Psoas muscle (tissue), 8 donors: ENCODE results near the gene FYN. TPM values are rescaled to one million over a fixed set of nuclear protein-coding genes. Genes with fewer than 3 reads are reported as not detected.

Experiments used
- ATAC-seq, 4 donors: fragments of 200-7000 bp; cut with Tn5 transposase; one replicate each; pipeline ENCODE4 v1.9.1; 2020; ENCODE audit warnings: moderate library complexity in 3 of 4, mild to moderate bottlenecking in 2 of 4
- DNase-seq, 2 donors: peaks; one replicate each; pipeline ENCODE4 v3.0.0-alpha.2; 2020
- H3K27ac ChIP-seq: fragments of 200-600 bp; one replicate; pipeline ENCODE4 v1.8.0; 2022
- H3K27me3 ChIP-seq, 3 donors: fragments of 200-600 bp in 1 of 3; one replicate each; pipeline versions ENCODE4 v1.6.1 to v1.8.0; 2013 to 2022; ENCODE audit warnings: low read length in 2 of 3, mild to moderate bottlenecking in 2 of 3, moderate library complexity in 1 of 3; ENCODE audit not compliant: insufficient read depth in 3 of 3
- H3K36me3 ChIP-seq, 2 donors: fragments of 200-600 bp in 1 of 2; one replicate each; pipeline versions ENCODE4 v1.6.1 to v1.8.0; 2013 to 2022; ENCODE audit warnings: low read depth in 1 of 2, mild to moderate bottlenecking in 1 of 2, moderate library complexity in 1 of 2; ENCODE audit not compliant: insufficient read depth in 1 of 2
- H3K4me1 ChIP-seq: fragments of 200-600 bp; one replicate; pipeline ENCODE4 v1.8.0; 2022
- H3K4me3 ChIP-seq: fragments of 200-600 bp; one replicate; pipeline ENCODE4 v1.8.0; 2022; ENCODE audit warnings: mild to moderate bottlenecking
- H3K9me3 ChIP-seq: fragments of 200-600 bp; one replicate; pipeline ENCODE4 v1.8.0; 2022
- CTCF ChIP-seq: fragments of 200-600 bp; IDR thresholded peaks from one replicate; pipeline ENCODE4 v1.8.0; 2022; ENCODE audit warnings: antibody characterized with exemption
- WGBS, 3 donors: extraction: QIAGEN DNeasy Blood & Tissue Kit; methylation state at CpG; one replicate each; pipeline versions ENCODE4 v1.1.6 to v1.1.7; 2013; 5-methylcytosine and 5-hydroxymethylcytosine counted together
- intact Hi-C, 2 donors: fragments of 100-400 bp; cut with DNase I; formaldehyde crosslinking; loops; one replicate each; pipeline versions ENCODE4 v1.11.0 to v1.14.2; 2022
- polyA plus RNA-seq, 3 donors: library from polyadenylated mRNA; stranded (reverse); fragments of 200-250 nt; gene quantifications; one replicate each; pipeline ENCODE4 v1.2.3, GENCODE V29; 2013
- total RNA-seq, 4 donors: library from RNA; stranded (reverse); fragmentation: NEBNext Ultra II Directional in 2 of 4; extraction: Animal tissue kit (Norgen Biotek cat#: 25700) in 2 of 4; gene quantifications; one replicate each; pipeline versions ENCODE4 v1.2.1 to v1.2.4, GENCODE V29; 2021 to 2023
- donor health status: healthy with polysubstance abuse.
- donor health status: DM: no; HTN: no; CAD: no; lungs with moderate emphysema.
- donor health status: Bipolar disorder and iron deficiency.
- donor health status: healthy.
- donor health status: DM: yes; HTN: yes; CAD: no.
- donor health status: DM: no; HTN: no; CAD: no.
- donor health status: DM: no; HTN: no; CAD: no.
- donor health status: DM: yes; HTN: yes; CAD: no.

The FYN gene
- total and polyA plus RNA-seq, 7 donors: 7.1 to 27.8 (median 12.3) TPM

GRCh38 chr6:111804627-111805235 lies 68.5 kb downstream of the FYN start:
- ATAC-seq (peak in 3 of 4 donors; percentile 47 to 54 (median 50)), DNase-seq (no peak)
- no peak overlapping the region for H3K4me3 ChIP-seq
- no peak for TF ChIP-seq CTCF
- intact Hi-C loops: loop anchor here in 1 of 2 donors (5.0 kb wide), 1 partner anchor 68 kb away; the partner anchor contains the start of gene FYN
- H3K9me3 ChIP-seq: no peaks in the 10 kb centered on the region
- H3K36me3 ChIP-seq: no peaks in the 10 kb centered on the region
- no peaks in the 10 kb centered on the region for H3K4me1 ChIP-seq
- WGBS, 3 donors: 64 to 71% (median 65%) methylated on average over 8 of the region's 8 CpGs
- H3K27me3 ChIP-seq: no peaks in the 10 kb centered on the region
- H3K27ac ChIP-seq: no peak overlapping the region

GRCh38 chr6:111803804-111804203 lies 69.4 kb downstream of the FYN start:
- Histone ChIP-seq H3K9me3 (no peaks in the 10 kb centered on the region), H3K27ac (no peak overlapping the region), H3K4me1 (no peaks in the 10 kb centered on the region), H3K27me3 (no peaks in the 10 kb centered on the region), H3K4me3 (no peak overlapping the region), H3K36me3 (no peaks in the 10 kb centered on the region)
- WGBS, 3 donors: 66 to 77% (median 68%) methylated on average over 5 of the region's 5 CpGs
- DNase-seq (no peak), ATAC-seq (no peak)
- no peak for TF ChIP-seq CTCF
- intact Hi-C loops: loop anchor here in 1 of 2 donors (5.0 kb wide), 1 partner anchor 68 kb away; the partner anchor contains the start of gene FYN

GRCh38 chr6:111803371-111803770 lies 69.9 kb downstream of the FYN start:
- Histone ChIP-seq H3K27me3 (no peaks in the 10 kb centered on the region), H3K9me3 (no peaks in the 10 kb centered on the region), H3K27ac (no peak overlapping the region), H3K4me3 (no peak overlapping the region), H3K36me3 (no peaks in the 10 kb centered on the region), H3K4me1 (no peaks in the 10 kb centered on the region)
- ATAC-seq (no peak), DNase-seq (no peak)
- intact Hi-C loops: loop anchor here in 1 of 2 donors (5.0 kb wide), 1 partner anchor 69 kb away; the partner anchor contains the start of gene FYN
- no peak for TF ChIP-seq CTCF
- 76 to 89% (median 81%) methylated on average over 1 of the region's 1 CpG for WGBS, 3 donors

- intact Hi-C loops: loop anchor here in 1 of 2 donors (5.0 kb wide), 1 partner anchor 69 kb away; the partner anchor contains the start of gene FYN
- H3K4me1 ChIP-seq: no peaks in the 10 kb centered on the region
- no peak for ATAC-seq
- no peak overlapping the region for H3K27ac ChIP-seq
- no peaks in the 10 kb centered on the region for H3K9me3 ChIP-seq
- WGBS, 3 donors: 83 to 87% (median 83%) methylated on average over 2 of the region's 2 CpGs
- no peaks in the 10 kb centered on the region for H3K27me3 ChIP-seq
- no peak for TF ChIP-seq CTCF
- H3K4me3 ChIP-seq: no peak overlapping the region
- no peaks in the 10 kb centered on the region for H3K36me3 ChIP-seq
- DNase-seq: no peak
Observed at GRCh38 chr6:111802720-111803330, 70.4 kb downstream of the FYN start.
